SU-DHL-6 (cell line): Measurements from ENCODE around the gene IFRD2.

Experiments used
- H2AFZ ChIP-seq: fragments of 200-600 bp; sonication (generic); 2 replicates; pipeline ENCODE4 v1.6.1; 2014; ENCODE audit warnings: low read depth, mild to moderate bottlenecking, moderate library complexity, mixed read lengths, antibody characterized with exemption, low read length; ENCODE audit not compliant: severe bottlenecking
- H3F3A ChIP-seq: fragments of 200-600 bp; shearing (Covaris generic); 2 replicates; pipeline ENCODE4 v1.6.0; 2016; ENCODE audit warnings: antibody characterized with exemption, mild to moderate bottlenecking; ENCODE audit not compliant: insufficient read depth
- H3K27ac ChIP-seq: fragments of 200-600 bp; sonication (generic); 2 replicates; pipeline ENCODE4 v1.5.1; 2016; ENCODE audit warnings: low read depth, mild to moderate bottlenecking, low read length, moderate library complexity, mixed read lengths
- H3K27me3 ChIP-seq: fragments of 200-600 bp; sonication (generic), shearing (Covaris generic); 2 replicates; pipeline ENCODE4 v1.6.0; 2014; ENCODE audit warnings: mild to moderate bottlenecking, low read length
- H3K36me3 ChIP-seq: fragments of 200-600 bp; sonication (generic); 2 replicates; pipeline ENCODE4 v1.6.1; 2014; ENCODE audit warnings: mild to moderate bottlenecking, low read length, mixed read lengths
- H3K4me2 ChIP-seq: fragments of 300-600, 200-600 bp; shearing (Covaris generic), sonication (generic); 2 replicates; pipeline ENCODE4 v1.6.0; 2014; ENCODE audit warnings: low read length, low read depth, mild to moderate bottlenecking; ENCODE audit not compliant: poor library complexity, severe bottlenecking
- H3K4me3 ChIP-seq: fragments of 200-600 bp; sonication (generic); 2 replicates; pipeline ENCODE4 v1.5.1; 2014; ENCODE audit warnings: antibody characterized with exemption, low read length, mild to moderate bottlenecking, mixed read lengths; ENCODE audit not compliant: insufficient read depth, poor library complexity, severe bottlenecking
- H3K79me2 ChIP-seq: fragments of 200-600 bp; sonication (generic); 2 replicates; pipeline ENCODE4 v1.6.1; 2014; ENCODE audit warnings: mild to moderate bottlenecking, low read length, moderate library complexity; ENCODE audit not compliant: insufficient read depth
- H3K9ac ChIP-seq: fragments of 200-600 bp; sonication (generic); 2 replicates; pipeline ENCODE4 v1.7.0; 2014; ENCODE audit warnings: mild to moderate bottlenecking, low read length
- H3K9me2 ChIP-seq: fragments of 200-600 bp; sonication (generic); replicated peaks from 2 replicates; pipeline ENCODE4 v1.6.1; 2014; ENCODE audit warnings: low read length; ENCODE audit not compliant: insufficient read depth
- H3K9me3 ChIP-seq: fragments of 200-600 bp; sonication (generic); 2 replicates; pipeline ENCODE4 v1.6.1; 2014; ENCODE audit warnings: low read length, mixed read lengths; ENCODE audit not compliant: insufficient read depth
- H4K20me1 ChIP-seq: fragments of 200-600 bp; sonication (generic); 2 replicates; pipeline ENCODE4 v1.6.1; 2014; ENCODE audit warnings: low read depth, mild to moderate bottlenecking, antibody characterized with exemption, low read length, moderate library complexity, mixed read lengths
- EZH2phosphoT487 ChIP-seq: fragments of 200-600 bp; sonication (generic), shearing (Covaris generic); conservative IDR thresholded peaks from 2 replicates; pipeline ENCODE4 v1.6.1; 2018; ENCODE audit warnings: mild to moderate bottlenecking, antibody characterized with exemption, low read length, moderate library complexity, mixed read lengths
- TF ChIP-seq, protein P1 (sequence below): fragments of 200-600 bp; sonication (generic); IDR thresholded peaks from one replicate; pipeline ENCODE4 v1.5.1; 2017; ENCODE audit warnings: antibody characterized with exemption, mild to moderate bottlenecking, low read length, moderate library complexity; ENCODE audit not compliant: insufficient read depth, poor library complexity, severe bottlenecking

IFRD2 gene

DNA sequence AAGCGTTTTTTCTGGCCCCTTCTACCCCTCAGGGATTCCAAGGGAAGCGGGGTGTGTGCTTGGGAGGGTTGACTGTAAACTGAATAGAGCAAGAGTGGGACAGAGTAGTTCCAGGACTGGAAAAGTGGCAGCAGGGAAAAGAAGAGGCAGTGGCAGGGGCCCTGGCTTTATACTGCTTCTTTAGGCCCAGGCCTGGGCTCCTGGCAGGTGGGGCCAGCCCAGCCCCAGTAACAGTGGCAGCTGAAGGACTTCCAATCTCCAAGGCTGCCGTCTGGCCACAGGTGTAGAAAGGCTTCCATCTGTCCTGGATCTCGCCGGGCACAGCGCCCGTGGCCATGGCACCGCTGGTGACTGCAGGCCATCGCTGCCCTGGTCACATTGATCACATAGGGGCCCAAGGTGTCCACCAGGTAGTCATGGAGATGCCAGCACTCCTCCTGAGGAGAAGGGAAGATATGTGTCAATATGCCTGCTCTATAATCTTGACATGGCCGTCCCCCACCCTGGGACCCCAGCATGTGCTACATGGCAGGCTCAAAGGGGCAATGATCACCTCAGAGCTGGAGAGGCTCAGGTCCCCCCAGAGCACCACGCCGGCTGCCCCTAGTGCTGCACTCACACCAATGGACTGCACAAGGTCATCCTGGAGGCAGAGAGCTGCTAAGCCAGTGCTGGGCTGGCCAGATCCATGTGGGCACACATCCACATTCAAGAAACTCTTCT, 1.0 kb upstream of the IFRD2 start:
- Histone ChIP-seq H4K20me1 (no peaks in the 10 kb centered on the region), H3K36me3 (no peaks in the 10 kb centered on the region), H3K79me2 (peaks cover 22% of the 10 kb centered on the region), H3K9ac (peak overlapping the region; percentile 96), H3K27ac (peak overlapping the region; percentile 46), H2AFZ (no peak overlapping the region), H3K27me3 (no peaks in the 10 kb centered on the region), H3K4me3 (peak overlapping the region; percentile 46), H3F3A (no peaks in the 10 kb centered on the region), H3K9me2 (no peaks in the 10 kb centered on the region), H3K4me2 (peak overlapping the region; percentile 85), H3K9me3 (no peaks in the 10 kb centered on the region)
- no peak for TF ChIP-seq EZH2phosphoT487
- TF ChIP-seq, protein P1, sequence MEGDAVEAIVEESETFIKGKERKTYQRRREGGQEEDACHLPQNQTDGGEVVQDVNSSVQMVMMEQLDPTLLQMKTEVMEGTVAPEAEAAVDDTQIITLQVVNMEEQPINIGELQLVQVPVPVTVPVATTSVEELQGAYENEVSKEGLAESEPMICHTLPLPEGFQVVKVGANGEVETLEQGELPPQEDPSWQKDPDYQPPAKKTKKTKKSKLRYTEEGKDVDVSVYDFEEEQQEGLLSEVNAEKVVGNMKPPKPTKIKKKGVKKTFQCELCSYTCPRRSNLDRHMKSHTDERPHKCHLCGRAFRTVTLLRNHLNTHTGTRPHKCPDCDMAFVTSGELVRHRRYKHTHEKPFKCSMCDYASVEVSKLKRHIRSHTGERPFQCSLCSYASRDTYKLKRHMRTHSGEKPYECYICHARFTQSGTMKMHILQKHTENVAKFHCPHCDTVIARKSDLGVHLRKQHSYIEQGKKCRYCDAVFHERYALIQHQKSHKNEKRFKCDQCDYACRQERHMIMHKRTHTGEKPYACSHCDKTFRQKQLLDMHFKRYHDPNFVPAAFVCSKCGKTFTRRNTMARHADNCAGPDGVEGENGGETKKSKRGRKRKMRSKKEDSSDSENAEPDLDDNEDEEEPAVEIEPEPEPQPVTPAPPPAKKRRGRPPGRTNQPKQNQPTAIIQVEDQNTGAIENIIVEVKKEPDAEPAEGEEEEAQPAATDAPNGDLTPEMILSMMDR: no peak

DNA sequence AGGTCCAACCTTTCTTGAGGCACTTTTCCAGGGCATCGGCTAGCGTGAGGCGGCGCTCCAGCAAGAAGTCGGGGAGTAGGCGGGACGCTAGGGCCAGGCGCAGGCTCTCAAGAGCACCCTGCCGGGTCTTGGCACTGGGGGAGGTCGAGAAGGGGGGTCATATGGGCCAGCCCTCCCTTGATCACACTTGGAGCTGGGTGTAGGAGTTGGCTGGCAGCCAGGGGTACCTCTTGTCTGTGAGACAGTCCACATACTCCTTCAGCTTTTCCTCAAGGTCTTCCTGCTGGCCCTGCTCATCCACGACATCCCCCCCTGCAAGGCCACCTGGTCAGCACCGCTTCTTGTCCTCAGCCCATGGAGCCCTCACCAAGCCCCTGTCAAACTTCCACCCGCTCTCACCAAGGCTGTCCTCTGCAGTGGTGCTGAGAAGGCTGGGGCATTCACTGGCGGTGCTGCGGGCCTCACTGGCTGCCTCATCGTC, 2.0 kb downstream of the IFRD2 start:
- Histone ChIP-seq H4K20me1 (no peaks in the 10 kb centered on the region), H3K4me3 (no peak overlapping the region), H3K4me2 (no peak overlapping the region), H3K27me3 (no peaks in the 10 kb centered on the region), H3K79me2 (peaks cover 22% of the 10 kb centered on the region), H2AFZ (no peak overlapping the region), H3K9me3 (no peaks in the 10 kb centered on the region), H3K9ac (no peak overlapping the region), H3F3A (no peaks in the 10 kb centered on the region), H3K27ac (no peak overlapping the region), H3K36me3 (no peaks in the 10 kb centered on the region; the same call in 1 of the 2 replicates), H3K9me2 (no peaks in the 10 kb centered on the region)
- TF ChIP-seq EZH2phosphoT487: no peak
- TF ChIP-seq, protein P1: no peak

DNA sequence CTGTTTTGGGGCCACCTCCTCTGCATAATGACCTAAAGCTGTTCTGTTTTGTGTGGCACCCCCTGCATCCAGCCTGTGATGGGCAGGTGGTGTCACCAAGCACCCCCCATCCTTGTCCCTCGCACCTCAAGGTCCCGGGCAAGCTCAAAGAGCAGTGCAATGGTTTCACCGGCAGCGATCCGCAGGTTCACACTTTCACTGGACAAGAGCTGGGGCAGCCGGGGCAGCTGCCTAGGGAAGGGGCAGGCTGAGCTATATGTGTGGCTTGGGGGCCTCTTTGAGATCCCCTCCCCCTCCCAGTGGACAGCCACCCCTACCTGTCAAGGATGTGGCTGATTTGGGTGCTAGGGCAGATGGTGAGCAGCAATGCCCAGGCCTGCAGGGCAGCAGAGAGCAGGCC, 3.1 kb downstream of the IFRD2 start:
- Histone ChIP-seq H4K20me1 (no peaks in the 10 kb centered on the region), H3K27ac (no peak overlapping the region)
- TF ChIP-seq, protein P1: no peak
- TF ChIP-seq EZH2phosphoT487: no peak

More for the DNA sequence above, 3.1 kb downstream of the IFRD2 start:
- Histone ChIP-seq H3K9ac (no peak overlapping the region), H3K9me2 (no peaks in the 10 kb centered on the region), H3K9me3 (no peaks in the 10 kb centered on the region), H2AFZ (no peak overlapping the region), H3K36me3 (no peaks in the 10 kb centered on the region; the same call in 1 of the 2 replicates), H3K79me2 (peaks cover 22% of the 10 kb centered on the region), H3F3A (no peaks in the 10 kb centered on the region), H3K4me3 (no peak overlapping the region), H3K27me3 (no peaks in the 10 kb centered on the region), H3K4me2 (no peak overlapping the region)
